DND-41 (cell line): Measurements from ENCODE around the gene LRP1.

Experiments
- ATAC-seq: fragments of 200-7000 bp; cut with Tn5 transposase; 3 replicates; pipeline ENCODE4 v1.9.1; 2021; ENCODE audit warnings: low read depth; ENCODE audit not compliant: insufficient read depth
- DNase-seq: peaks from one replicate; pipeline ENCODE4 v3.0.0-alpha.2; 2020
- H2AFZ ChIP-seq: 2 replicates; pipeline ENCODE4 v1.6.0; 2012; ENCODE audit warnings: low read depth, low read length
- H3K27ac ChIP-seq: 2 replicates; pipeline ENCODE4 v1.5.1; 2012; ENCODE audit warnings: low read length, inconsistent platforms
- H3K27me3 ChIP-seq: fragments of 200-600 bp; sonication (generic); 2 replicates; pipeline ENCODE4 v1.6.0; 2012; ENCODE audit warnings: low read length, mild to moderate bottlenecking, inconsistent platforms; ENCODE audit not compliant: insufficient read depth, poor library complexity
- H3K36me3 ChIP-seq: 2 replicates; pipeline ENCODE4 v1.5.1; 2012; ENCODE audit warnings: low read length, inconsistent platforms; ENCODE audit not compliant: insufficient read depth
- H3K4me1 ChIP-seq: 2 replicates; pipeline ENCODE4 v1.5.1; 2012; ENCODE audit warnings: mild to moderate bottlenecking, low read length; ENCODE audit not compliant: insufficient read depth
- H3K4me2 ChIP-seq: 2 replicates; pipeline ENCODE4 v1.6.0; 2012; ENCODE audit warnings: mild to moderate bottlenecking, moderate library complexity, low read length, inconsistent platforms; ENCODE audit not compliant: insufficient read depth
- H3K4me3 ChIP-seq, 2 experiments: fragments of 200-600 bp in 1 of 2; shearing (Covaris generic) in 1 of 2; 2 replicates each; pipeline ENCODE4 v1.5.1; 2012 to 2016; ENCODE audit warnings: inconsistent platforms in 2 of 2, low read length in 2 of 2, mild to moderate bottlenecking in 2 of 2, low read depth in 1 of 2, moderate library complexity in 1 of 2
- H3K79me2 ChIP-seq: 2 replicates; pipeline ENCODE4 v1.6.0; 2012; ENCODE audit warnings: low read length, inconsistent platforms; ENCODE audit not compliant: insufficient read depth
- H3K9ac ChIP-seq: 2 replicates; pipeline ENCODE4 v1.6.0; 2012; ENCODE audit warnings: low read depth, mild to moderate bottlenecking, inconsistent platforms, low read length, moderate library complexity
- H3K9me3 ChIP-seq: 2 replicates; pipeline ENCODE4 v1.5.1; 2012; ENCODE audit warnings: low read length, moderate library complexity, mild to moderate bottlenecking, inconsistent platforms; ENCODE audit not compliant: insufficient read depth, severe bottlenecking
- H4K20me1 ChIP-seq: 2 replicates; pipeline ENCODE4 v1.6.0; 2012; ENCODE audit warnings: low read length; ENCODE audit not compliant: insufficient read depth
- EZH2 ChIP-seq: IDR thresholded peaks from 3 replicates; pipeline ENCODE4 v1.6.1; 2012; ENCODE audit warnings: borderline replicate concordance, low read depth, mild to moderate bottlenecking, moderate library complexity, low read length, inconsistent platforms; ENCODE audit not compliant: severe bottlenecking
- TF ChIP-seq, protein P1 (sequence below): IDR thresholded peaks from 2 replicates; pipeline ENCODE4 v1.5.1; 2012; ENCODE audit warnings: borderline replicate concordance, low read length, moderate library complexity, mild to moderate bottlenecking; ENCODE audit not compliant: poor library complexity, severe bottlenecking; ENCODE audit errors: extremely low read depth

The LRP1 gene

DNA sequence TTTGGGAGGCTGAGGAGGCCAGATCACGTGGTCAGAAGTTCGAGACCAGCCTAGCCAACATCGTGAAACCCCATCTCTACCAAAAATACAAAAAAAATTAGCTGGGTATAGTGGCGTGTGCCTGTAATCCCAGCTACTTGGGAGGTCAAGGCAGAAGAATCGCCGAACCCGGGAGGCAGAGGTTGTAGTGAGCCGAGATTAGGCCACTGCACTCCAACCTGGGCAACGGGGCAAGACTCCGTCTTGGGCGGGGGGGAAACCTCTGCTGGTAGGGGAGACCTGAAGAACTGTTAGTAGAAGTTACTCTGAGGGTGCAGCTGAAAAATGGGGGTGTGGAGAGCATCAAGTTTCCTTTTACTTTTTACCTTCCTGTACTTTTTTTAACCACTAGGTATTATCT lies 2.2 kb upstream of the LRP1 start:
- no peaks in the 10 kb centered on the region for H3K36me3 ChIP-seq
- no peak overlapping the region for H3K9ac ChIP-seq
- peaks cover 16% of the 10 kb centered on the region for H3K4me1 ChIP-seq
- peaks cover 25% of the 10 kb centered on the region for H3K27me3 ChIP-seq
- H3K79me2 ChIP-seq, result no peaks in the 10 kb centered on the region
- no peaks in the 10 kb centered on the region for H3K9me3 ChIP-seq
- DNase-seq (no peak), ATAC-seq (no peak)
- no peaks in the 10 kb centered on the region for H4K20me1 ChIP-seq
- TF ChIP-seq EZH2, result no peak
- TF ChIP-seq, protein P1, sequence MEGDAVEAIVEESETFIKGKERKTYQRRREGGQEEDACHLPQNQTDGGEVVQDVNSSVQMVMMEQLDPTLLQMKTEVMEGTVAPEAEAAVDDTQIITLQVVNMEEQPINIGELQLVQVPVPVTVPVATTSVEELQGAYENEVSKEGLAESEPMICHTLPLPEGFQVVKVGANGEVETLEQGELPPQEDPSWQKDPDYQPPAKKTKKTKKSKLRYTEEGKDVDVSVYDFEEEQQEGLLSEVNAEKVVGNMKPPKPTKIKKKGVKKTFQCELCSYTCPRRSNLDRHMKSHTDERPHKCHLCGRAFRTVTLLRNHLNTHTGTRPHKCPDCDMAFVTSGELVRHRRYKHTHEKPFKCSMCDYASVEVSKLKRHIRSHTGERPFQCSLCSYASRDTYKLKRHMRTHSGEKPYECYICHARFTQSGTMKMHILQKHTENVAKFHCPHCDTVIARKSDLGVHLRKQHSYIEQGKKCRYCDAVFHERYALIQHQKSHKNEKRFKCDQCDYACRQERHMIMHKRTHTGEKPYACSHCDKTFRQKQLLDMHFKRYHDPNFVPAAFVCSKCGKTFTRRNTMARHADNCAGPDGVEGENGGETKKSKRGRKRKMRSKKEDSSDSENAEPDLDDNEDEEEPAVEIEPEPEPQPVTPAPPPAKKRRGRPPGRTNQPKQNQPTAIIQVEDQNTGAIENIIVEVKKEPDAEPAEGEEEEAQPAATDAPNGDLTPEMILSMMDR, result no peak
- H2AFZ ChIP-seq, result no peak overlapping the region
- H3K4me3 ChIP-seq, result no peak overlapping the region
- no peak overlapping the region for H3K27ac ChIP-seq
- no peak overlapping the region for H3K4me2 ChIP-seq

DNA sequence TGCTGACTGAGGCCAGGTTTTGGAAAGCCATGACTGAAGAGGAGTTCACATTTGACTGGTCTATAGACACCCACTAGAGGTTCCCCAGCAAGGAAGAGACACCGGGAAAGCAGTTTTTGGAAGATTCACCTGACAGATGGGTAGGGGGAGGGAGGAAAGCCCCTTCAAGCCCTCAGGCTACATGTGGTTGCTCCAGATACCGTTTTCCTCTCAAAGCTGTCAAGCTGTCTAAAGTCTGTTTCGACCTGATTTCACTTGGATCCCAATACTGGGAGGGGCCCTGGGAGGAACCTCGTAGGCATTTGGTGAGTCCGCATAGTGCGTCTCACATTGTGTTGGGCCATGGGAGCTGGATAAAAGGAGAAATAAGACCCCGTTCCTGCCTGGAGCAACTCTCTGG lies 1.7 kb upstream of the LRP1 start:
- Histone ChIP-seq H3K9me3 (no peaks in the 10 kb centered on the region), H3K4me3 (no peak overlapping the region), H3K4me1 (peaks cover 16% of the 10 kb centered on the region), H3K79me2 (no peaks in the 10 kb centered on the region), H3K27me3 (peaks cover 30% of the 10 kb centered on the region), H3K9ac (no peak overlapping the region), H3K4me2 (no peak overlapping the region), H3K36me3 (no peaks in the 10 kb centered on the region), H2AFZ (no peak overlapping the region), H4K20me1 (no peaks in the 10 kb centered on the region), H3K27ac (no peak overlapping the region)
- no peak for TF ChIP-seq EZH2
- TF ChIP-seq, protein P1, result no peak
- no peak for ATAC-seq
- DNase-seq, result no peak

DNA sequence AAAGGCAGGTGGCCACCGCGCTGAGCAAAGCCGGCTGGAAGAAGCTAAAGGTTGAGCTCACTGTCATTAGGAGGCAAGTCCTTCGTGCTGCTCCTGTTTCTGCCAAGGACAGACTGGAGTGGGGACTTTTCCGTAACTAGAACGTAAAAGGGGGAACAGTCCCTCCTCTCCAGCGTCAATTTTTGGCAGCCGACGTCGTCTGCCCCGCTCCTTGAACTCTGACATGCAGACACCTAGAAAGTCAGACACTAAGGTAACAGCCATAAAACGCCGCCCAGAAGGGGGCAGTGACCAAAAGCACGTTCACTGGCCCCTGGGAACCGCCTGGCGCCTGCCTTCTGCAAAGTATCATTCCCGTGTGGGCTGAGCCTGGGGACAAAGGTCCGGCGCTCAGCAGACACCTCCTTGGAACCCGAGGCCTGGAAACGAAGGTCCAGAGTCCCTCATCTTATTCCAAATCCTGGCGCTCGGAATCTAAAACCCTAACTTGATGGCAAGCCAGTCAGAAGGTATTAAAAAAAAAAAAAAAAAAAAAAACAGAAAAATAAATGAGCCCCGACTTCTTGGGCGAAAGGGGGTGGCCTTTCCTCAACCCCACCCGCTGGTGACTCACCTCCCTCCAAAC lies 1.1 kb upstream of the LRP1 start:
- Histone ChIP-seq H3K9ac (peak overlapping the region; percentile 68; the same call in 1 of the 2 replicates), H3K27me3 (peaks cover 36% of the 10 kb centered on the region), H2AFZ (peak overlapping the region; percentile 98), H3K4me2 (peak overlapping the region; percentile 99), H3K9me3 (no peaks in the 10 kb centered on the region), H3K27ac (no peak overlapping the region), H4K20me1 (no peaks in the 10 kb centered on the region), H3K36me3 (no peaks in the 10 kb centered on the region), H3K4me1 (peaks cover 16% of the 10 kb centered on the region), H3K79me2 (no peaks in the 10 kb centered on the region), H3K4me3 (peak overlapping the region in 1 of 2 experiments; percentile 90; a peak in 2 of 4 replicates)
- TF ChIP-seq, protein P1, result peak; percentile 19
- TF ChIP-seq EZH2, result peak; percentile 61
- DNase-seq (no peak), ATAC-seq (no peak)
